ENCODE data around the gene PDRG1.

The PDRG1 gene

DNA sequence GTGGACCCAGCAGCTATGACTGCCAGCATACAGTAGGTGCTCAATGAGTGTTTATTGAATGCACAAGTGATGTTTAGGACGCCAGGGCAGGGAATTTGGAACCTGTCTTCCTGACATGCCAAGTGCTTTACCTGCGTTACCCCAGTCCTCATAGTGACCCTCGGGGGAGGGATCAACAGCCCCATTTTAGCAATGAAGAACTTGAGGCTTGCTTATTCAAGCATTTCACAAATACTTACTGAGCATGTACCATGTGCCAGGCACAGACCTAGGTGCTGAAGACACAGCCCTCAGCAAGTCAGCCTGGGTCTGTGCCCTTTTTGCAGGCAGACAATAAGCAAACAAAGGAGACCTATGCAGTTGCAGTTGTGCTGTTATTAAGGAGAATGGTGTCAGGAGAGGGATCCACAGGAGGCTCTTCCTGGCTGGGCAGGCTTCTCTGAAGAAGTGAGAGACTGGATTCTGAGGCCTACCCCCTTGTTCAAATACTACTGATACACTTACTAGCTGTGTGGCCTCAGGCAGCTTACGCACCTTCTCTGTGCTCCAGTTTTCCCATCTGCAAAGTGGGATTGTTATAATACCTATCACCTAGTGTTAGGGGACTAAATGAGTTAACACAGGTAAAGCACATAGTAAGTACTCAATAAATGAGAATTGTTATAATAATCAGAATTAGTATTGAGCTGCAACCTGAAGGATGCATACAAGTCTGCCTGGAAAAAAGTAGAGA, 41.6 kb downstream of the PDRG1 start:
- in situ Hi-C loops (cut with HindIII; ENCODE audit: low sequenced_read_pairs), result loop anchor here (10.0 kb wide), 1 partner anchor 175 kb away; no protein-coding TSS in a partner anchor

GRCh38 chr20:31909253-31910070, 42.4 kb downstream of the PDRG1 start:
- in situ Hi-C loops (cut with HindIII; ENCODE audit: low sequenced_read_pairs), result loop anchor here (10.0 kb wide), 1 partner anchor 175 kb away; no protein-coding TSS in a partner anchor

DNA sequence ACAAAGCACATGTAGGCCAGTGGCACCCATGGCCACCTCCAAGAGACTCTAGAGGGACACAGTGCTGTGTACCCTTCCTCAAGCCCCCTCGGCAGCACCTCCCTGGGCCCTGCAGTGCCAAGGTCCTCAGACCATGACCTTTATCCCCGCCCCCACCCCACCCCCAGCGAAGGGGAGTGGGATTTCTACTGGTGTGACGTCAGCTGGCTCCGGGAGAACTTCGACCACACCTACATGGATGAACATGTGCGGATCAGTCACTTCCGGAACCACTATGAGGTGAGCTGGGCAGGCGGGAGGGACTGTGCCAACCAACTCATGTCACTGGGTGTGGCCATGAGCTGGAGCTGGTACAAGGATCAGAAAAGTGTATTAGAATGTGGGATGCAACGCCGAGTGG, 43.4 kb downstream of the PDRG1 start:
- in situ Hi-C loops (cut with HindIII; ENCODE audit: low sequenced_read_pairs), result no loop called here

- in situ Hi-C loops (cut with HindIII; ENCODE audit: low sequenced_read_pairs), result no loop called here
Observed at GRCh38 chr20:31908016-31908415, 43.8 kb downstream of the PDRG1 start.

GRCh38 chr20:31907046-31907445, 44.8 kb downstream of the PDRG1 start:
- in situ Hi-C loops (cut with HindIII; ENCODE audit: low sequenced_read_pairs), result no loop called here

DNA sequence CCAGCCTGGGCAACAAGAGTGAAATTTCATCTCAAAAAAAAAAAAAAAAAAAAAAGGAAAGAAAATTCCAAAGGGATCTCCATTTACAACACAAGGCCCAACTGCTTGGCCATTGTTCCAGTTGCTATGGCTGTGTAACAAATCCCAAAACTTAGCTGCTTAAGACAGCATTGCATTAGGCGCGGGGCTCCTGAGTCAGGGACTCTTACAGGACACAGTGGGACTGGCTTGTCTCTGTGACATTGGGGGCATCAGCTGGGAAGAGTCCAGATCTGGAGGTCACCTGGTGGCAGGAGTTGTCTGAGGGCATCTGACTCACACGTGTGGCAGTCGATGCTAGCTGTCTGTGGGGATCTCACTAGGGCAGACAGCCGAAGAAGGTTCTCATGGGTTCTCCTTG, 45.8 kb downstream of the PDRG1 start:
- in situ Hi-C loops (cut with HindIII; ENCODE audit: low sequenced_read_pairs), result no loop called here

- in situ Hi-C loops (cut with HindIII; ENCODE audit: low sequenced_read_pairs), result no loop called here
Observed at GRCh38 chr20:31903627-31904386, 48.0 kb downstream of the PDRG1 start.

- in situ Hi-C loops (cut with HindIII; ENCODE audit: low sequenced_read_pairs), result no loop called here
Observed at GRCh38 chr20:31901615-31902014, 50.2 kb downstream of the PDRG1 start.

DNA sequence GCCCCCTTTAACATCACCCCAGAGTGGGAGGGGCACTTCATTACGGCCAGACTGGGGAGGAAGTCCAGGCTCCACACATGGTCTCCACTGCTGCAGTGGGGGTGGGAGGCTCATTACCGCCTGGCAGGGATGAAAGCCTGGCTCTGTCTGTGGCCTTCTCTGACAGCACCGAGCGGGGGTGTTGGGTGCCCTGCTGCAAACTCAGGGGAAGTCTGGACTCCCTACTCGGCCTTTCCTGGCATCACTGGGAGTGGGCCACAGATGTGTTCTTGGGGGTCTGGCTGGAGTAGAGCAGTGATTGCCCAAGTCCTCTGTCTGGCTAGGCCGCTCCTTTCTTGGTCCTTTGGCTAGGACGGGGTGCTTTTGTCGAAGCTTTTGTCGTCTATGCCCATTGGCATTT, 54.3 kb downstream of the PDRG1 start:
- in situ Hi-C loops (cut with HindIII; ENCODE audit: low sequenced_read_pairs), result no loop called here

DNA sequence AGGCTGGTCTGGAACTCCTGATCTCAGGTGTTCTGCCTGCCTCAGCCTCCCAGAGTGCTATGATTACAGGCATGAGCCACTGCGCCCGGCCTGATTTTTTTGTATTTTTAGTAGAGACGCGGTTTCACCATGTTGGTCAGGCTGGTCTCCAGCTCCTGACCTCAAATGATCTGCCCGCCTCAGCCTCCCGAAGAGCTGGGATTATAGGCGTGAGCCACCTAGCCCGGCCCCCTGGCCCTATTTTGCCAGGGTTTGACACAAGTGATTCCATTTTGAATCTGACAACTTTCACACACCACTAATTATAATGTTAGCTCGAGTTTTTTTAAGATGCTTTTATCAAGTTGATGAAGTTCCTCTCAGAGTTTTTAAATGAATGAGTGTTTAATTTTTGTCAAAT, 55.8 kb downstream of the PDRG1 start:
- in situ Hi-C loops (cut with HindIII; ENCODE audit: low sequenced_read_pairs), result no loop called here

- in situ Hi-C loops (cut with HindIII; ENCODE audit: low sequenced_read_pairs), result no loop called here
Observed at GRCh38 chr20:31894980-31895675, 56.7 kb downstream of the PDRG1 start.
